Measurements from ENCODE around the gene AWAT2.
"Not testable (repeated sequence)": the region's sequence is repeated elsewhere in the genome, so short reads cannot be mapped to it uniquely, and the experiment has no call there.

The AWAT2 gene

GRCh38 chrX:70026112-70026850, 23.5 kb downstream of the AWAT2 start:
- no peaks in the 10 kb centered on the region for H3K27me3 Mint-ChIP-seq
- H3K4me1 Mint-ChIP-seq, result peaks cover 19% of the 10 kb centered on the region

GRCh38 chrX:70025464-70025863, 24.3 kb downstream of the AWAT2 start:
- H3K4me1 Mint-ChIP-seq, result peaks cover 19% of the 10 kb centered on the region
- no peak overlapping the region for H3K4me3 Mint-ChIP-seq
- ATAC-seq (no peak), DNase-seq (no peak)
- H3K27ac Mint-ChIP-seq, result no peak overlapping the region
- no peaks in the 10 kb centered on the region for H3K9me3 Mint-ChIP-seq
- no peaks in the 10 kb centered on the region for H3K27me3 Mint-ChIP-seq

More at GRCh38 chrX:70026112-70026850, 23.5 kb downstream of the AWAT2 start:
- Mint-ChIP-seq H3K27ac (no peak overlapping the region), H3K9me3 (no peaks in the 10 kb centered on the region), H3K4me3 (no peak overlapping the region)
- ATAC-seq (no peak), DNase-seq (no peak)

GRCh38 chrX:70022616-70023015, 27.1 kb downstream of the AWAT2 start:
- Mint-ChIP-seq H3K27ac (no peak overlapping the region), H3K4me1 (peaks cover 19% of the 10 kb centered on the region), H3K9me3 (no peaks in the 10 kb centered on the region), H3K4me3 (no peak overlapping the region), H3K27me3 (no peaks in the 10 kb centered on the region)
- ATAC-seq, result no peak
- DNase-seq, result no peak

GRCh38 chrX:70016513-70016912, 33.2 kb downstream of the AWAT2 start:
- no peak for DNase-seq
- peak; percentile 85 for ATAC-seq
- peaks cover 13% of the 10 kb centered on the region for H3K4me1 Mint-ChIP-seq
- H3K27ac Mint-ChIP-seq, result no peak overlapping the region
- no peaks in the 10 kb centered on the region for H3K27me3 Mint-ChIP-seq
- peak overlapping the region in 1 of 2 donors; percentile 19 for H3K4me3 Mint-ChIP-seq
- no peaks in the 10 kb centered on the region for H3K9me3 Mint-ChIP-seq

DNA sequence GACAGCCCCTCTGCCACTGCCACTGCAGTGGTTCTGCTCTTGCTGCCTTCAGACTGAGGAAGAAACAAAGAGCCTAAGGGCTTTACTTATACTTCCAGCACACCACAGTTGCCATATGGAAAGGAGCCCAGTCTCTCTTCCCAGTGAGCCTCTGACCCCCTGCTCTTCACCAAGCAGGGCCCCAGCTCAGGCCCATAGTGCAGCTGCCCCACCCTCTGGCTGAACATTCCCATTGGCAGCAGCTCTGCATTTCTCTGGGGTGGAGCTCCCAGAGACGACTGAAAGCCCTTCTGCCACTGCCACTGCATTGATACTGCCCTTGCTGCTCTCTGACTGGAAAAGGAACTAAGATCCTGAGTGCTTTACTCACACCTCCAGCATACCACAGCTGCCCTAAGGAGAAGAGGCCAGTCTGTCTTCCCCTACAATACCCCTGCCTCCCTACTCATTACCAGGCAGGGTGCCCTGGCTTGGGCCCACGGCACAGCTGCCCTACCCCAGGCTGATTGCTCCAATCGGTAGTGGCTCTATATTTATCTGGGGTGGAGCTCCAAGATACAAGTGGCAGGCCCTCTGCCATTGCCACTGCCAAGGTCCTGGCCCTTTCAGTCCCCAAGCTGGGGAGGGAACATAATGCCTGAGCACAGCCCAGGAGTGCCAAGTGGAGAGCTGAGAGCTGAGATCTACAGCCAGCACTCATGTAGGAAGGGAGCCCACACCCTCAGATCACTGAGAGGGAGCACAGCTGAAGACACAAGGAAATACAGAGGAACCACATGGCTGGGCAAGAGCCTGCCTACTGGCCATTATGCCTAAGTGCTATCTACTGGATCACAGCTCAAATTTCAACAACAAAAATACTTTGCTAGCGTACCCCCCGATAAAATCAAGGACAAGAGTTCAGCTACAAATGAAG, 36.0 kb downstream of the AWAT2 start:
- no peak for DNase-seq
- Mint-ChIP-seq H3K27me3 (no peaks in the 10 kb centered on the region), H3K4me1 (peaks cover 13% of the 10 kb centered on the region), H3K27ac (no peak overlapping the region), H3K9me3 (no peaks in the 10 kb centered on the region), H3K4me3 (no peak overlapping the region)
- no peak for ATAC-seq

DNA sequence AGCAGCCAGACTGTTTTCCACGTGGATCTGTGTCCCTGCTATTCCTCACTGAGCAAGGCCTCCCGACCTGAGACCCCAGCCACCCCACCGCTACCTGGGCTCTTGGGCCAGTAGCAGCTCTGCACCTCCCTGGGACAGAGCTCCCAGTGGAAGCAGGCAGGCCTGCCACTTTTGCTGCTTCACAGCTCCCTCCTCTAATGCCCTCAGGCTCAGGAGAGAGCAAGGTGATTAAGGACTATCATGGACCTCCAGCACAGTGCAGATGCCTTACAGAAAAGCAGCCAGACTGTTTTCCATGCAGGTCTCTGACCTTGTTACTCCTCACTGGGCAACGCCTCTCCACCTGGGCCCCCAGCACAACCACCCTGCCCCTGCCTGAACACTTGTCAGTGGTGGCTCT, 37.0 kb downstream of the AWAT2 start:
- DNase-seq (no peak), ATAC-seq (no peak)
- H3K4me1 Mint-ChIP-seq, result peaks cover 13% of the 10 kb centered on the region
- no peaks in the 10 kb centered on the region for H3K27me3 Mint-ChIP-seq
- H3K27ac Mint-ChIP-seq, result no peak overlapping the region
- H3K9me3 Mint-ChIP-seq, result no peaks in the 10 kb centered on the region
- H3K4me3 Mint-ChIP-seq, result no peak overlapping the region

- H3K4me1 Mint-ChIP-seq, result no peaks in the 10 kb centered on the region
- DNase-seq (no peak), ATAC-seq (no peak)
- no peak overlapping the region for H3K27ac Mint-ChIP-seq
- H3K27me3 Mint-ChIP-seq, result no peaks in the 10 kb centered on the region
- no peak overlapping the region for H3K4me3 Mint-ChIP-seq
- no peaks in the 10 kb centered on the region for H3K9me3 Mint-ChIP-seq
These were observed 39.8 kb downstream of the AWAT2 start for GRCh38 chrX:70009970-70010369.

- Mint-ChIP-seq H3K27ac (no peak overlapping the region), H3K4me3 (no peak overlapping the region), H3K9me3 (no peaks in the 10 kb centered on the region), H3K4me1 (no peaks in the 10 kb centered on the region), H3K27me3 (no peaks in the 10 kb centered on the region)
- DNase-seq, result no peak
- ATAC-seq, result no peak
These were observed 40.7 kb downstream of the AWAT2 start for GRCh38 chrX:70009049-70009448.

- H3K27me3 Mint-ChIP-seq, result no peaks in the 10 kb centered on the region
- H3K4me1 Mint-ChIP-seq, result no peaks in the 10 kb centered on the region
- DNase-seq (no peak), ATAC-seq (no peak)
- no peak overlapping the region for H3K4me3 Mint-ChIP-seq
- no peaks in the 10 kb centered on the region for H3K9me3 Mint-ChIP-seq
- no peak overlapping the region for H3K27ac Mint-ChIP-seq
These were observed 41.8 kb downstream of the AWAT2 start for GRCh38 chrX:70007946-70008345.

DNA sequence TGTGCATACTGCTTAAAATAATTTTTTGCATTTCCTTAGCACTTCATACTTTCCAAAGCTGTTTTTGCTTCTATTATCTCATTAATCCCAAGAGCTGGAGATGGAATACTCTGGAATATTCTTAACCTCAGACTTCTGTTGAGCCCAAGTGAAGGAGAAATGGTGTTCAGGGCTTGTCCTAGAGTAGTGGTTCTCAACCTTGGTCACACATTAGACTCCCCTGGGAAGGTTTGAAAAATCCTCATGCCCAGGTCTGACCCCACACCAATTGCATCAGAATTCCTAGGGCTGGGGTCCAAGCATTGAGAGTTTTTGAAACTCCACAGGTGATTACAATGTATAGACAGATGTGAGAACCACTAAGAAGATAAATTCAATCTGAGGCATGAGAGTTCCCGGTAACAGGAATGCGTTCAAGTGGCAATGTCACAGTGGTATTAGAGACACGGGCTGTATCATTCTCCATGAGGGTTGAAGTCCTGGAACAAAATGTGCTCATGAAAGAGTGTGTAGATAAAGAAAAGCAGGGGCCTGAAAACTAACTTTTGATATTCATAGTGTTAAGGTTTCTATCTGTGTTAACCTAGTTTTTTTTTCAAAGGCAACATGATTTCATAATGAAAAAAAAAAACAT, 47.9 kb downstream of the AWAT2 start:
- Mint-ChIP-seq H3K27ac (no peak overlapping the region), H3K27me3 (no peaks in the 10 kb centered on the region), H3K4me1 (no peaks in the 10 kb centered on the region), H3K9me3 (no peaks in the 10 kb centered on the region), H3K4me3 (no peak overlapping the region)
- DNase-seq, result no peak
- ATAC-seq, result no peak

- no peak for ATAC-seq
- H3K27me3 Mint-ChIP-seq, result no peaks in the 10 kb centered on the region
- no peak overlapping the region for H3K4me3 Mint-ChIP-seq
- no peaks in the 10 kb centered on the region for H3K4me1 Mint-ChIP-seq
- DNase-seq, result no peak
- no peak overlapping the region for H3K27ac Mint-ChIP-seq
- H3K9me3 Mint-ChIP-seq, result no peaks in the 10 kb centered on the region
These were observed 48.5 kb downstream of the AWAT2 start for GRCh38 chrX:70001269-70001668.

DNA sequence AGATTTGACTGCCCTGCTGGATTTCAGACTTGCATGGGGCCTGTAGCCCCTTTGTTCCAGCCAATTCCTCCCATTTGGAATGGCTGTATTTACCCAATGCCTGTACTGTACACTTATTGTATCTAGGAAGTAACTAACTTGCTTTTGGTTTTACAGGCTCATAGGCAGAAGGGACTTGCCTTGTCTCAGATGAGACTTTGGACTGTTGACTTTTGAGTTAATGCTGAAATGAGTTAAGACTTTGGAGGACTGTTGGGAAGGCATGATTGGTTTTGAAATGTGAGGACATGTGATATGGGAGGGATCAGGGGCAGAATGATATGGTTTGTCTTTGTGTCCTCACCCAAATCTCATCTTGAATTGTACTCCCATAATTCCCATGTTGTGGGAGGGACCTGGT, 51.4 kb downstream of the AWAT2 start:
- not testable (repeated sequence) for H3K4me3 Mint-ChIP-seq, H3K4me1 Mint-ChIP-seq, DNase-seq, H3K27me3 Mint-ChIP-seq, H3K27ac Mint-ChIP-seq, H3K9me3 Mint-ChIP-seq, ATAC-seq

- Mint-ChIP-seq H3K27ac (no peak overlapping the region), H3K4me3 (no peak overlapping the region), H3K4me1 (no peaks in the 10 kb centered on the region), H3K27me3 (no peaks in the 10 kb centered on the region), H3K9me3 (no peaks in the 10 kb centered on the region)
- ATAC-seq (no peak), DNase-seq (no peak)
These were observed 53.6 kb downstream of the AWAT2 start for GRCh38 chrX:69996113-69996468.

DNA sequence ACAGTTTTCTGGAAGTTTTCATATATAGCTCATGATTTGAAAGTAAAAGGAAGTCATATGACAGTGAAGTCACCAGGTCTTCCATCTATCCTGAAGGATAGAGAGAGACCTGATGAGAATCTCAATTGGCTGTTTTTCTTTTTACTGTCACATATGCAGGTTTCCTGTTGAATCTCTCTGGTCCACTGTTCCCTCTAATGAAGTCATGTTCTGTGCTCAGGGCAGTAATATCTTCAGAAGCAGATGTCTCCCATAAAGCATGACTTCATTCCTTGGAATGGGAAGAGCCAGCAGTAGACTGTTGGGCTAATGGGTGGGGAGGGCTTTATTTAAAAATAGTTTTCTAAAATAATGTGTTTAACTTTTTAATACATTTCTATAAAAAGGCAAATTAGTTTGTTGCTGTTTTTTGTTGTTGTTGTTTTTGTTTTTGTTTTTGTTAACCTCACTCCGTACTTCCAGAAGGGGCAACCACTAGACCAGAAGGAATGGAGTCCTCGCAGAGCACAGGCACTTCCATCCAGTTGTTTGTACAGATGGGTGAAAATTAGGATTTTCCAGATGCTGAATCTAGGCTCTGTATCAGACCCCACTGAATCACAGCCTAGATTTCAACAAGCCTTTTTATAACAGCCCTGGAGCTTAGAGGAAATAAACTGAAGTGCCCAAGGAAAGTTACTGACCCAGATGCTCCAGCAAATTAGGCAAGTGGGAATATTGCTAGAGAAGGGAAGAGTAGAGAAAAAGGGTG, 54.2 kb downstream of the AWAT2 start:
- Mint-ChIP-seq H3K27me3 (no peaks in the 10 kb centered on the region), H3K4me1 (no peaks in the 10 kb centered on the region), H3K27ac (no peak overlapping the region), H3K4me3 (no peak overlapping the region), H3K9me3 (no peaks in the 10 kb centered on the region)
- ATAC-seq (no peak), DNase-seq (no peak)

- DNase-seq (no peak), ATAC-seq (no peak)
- Mint-ChIP-seq H3K27ac (no peak overlapping the region), H3K4me1 (no peaks in the 10 kb centered on the region), H3K9me3 (no peaks in the 10 kb centered on the region), H3K4me3 (no peak overlapping the region), H3K27me3 (no peaks in the 10 kb centered on the region)
These were observed 56.2 kb downstream of the AWAT2 start for GRCh38 chrX:69993494-69993893.
